Progenitor cell of endocrine pancreas (in vitro differentiated cells): ENCODE results near the gene JMJD4. TPM values are rescaled to one million over a fixed set of nuclear protein-coding genes. Genes with fewer than 3 reads are reported as not detected.
"Not testable (repeated sequence)": the region's sequence is repeated elsewhere in the genome, so short reads cannot be mapped to it uniquely, and the experiment has no call there.

Source experiments
- DNase-seq: peaks from one replicate; pipeline ENCODE4 v3.0.0; 2021; ENCODE audit warnings: low spot score; ENCODE audit not compliant: unreplicated experiment
- H3K27ac Mint-ChIP-seq: 2 replicates; pipeline ENCODE4 v1.8.0; 2021; ENCODE audit warnings: mild to moderate bottlenecking, moderate library complexity, mixed read lengths
- H3K27me3 Mint-ChIP-seq: 2 replicates; pipeline ENCODE4 v1.8.0; 2021; ENCODE audit warnings: mixed read lengths
- H3K36me3 Mint-ChIP-seq: 2 replicates; pipeline ENCODE4 v1.8.0; 2022; ENCODE audit warnings: mixed read lengths; ENCODE audit not compliant: insufficient read depth
- H3K4me1 Mint-ChIP-seq: 2 replicates; pipeline ENCODE4 v1.8.0; 2021; ENCODE audit warnings: low read depth, mixed read lengths
- H3K4me3 Mint-ChIP-seq: 2 replicates; pipeline ENCODE4 v1.8.0; 2021; ENCODE audit warnings: low read depth, mild to moderate bottlenecking, moderate library complexity, mixed read lengths
- H3K9me3 Mint-ChIP-seq: 2 replicates; pipeline ENCODE4 v1.8.0; 2021; ENCODE audit warnings: low read depth, mixed read lengths
- CTCF ChIP-seq: fragments of 200-600 bp; sonication (generic); IDR thresholded peaks from one replicate; pipeline ENCODE4 v1.5.0; 2021; ENCODE audit warnings: antibody characterized with exemption, mild to moderate bottlenecking; ENCODE audit not compliant: unreplicated experiment
- total RNA-seq: library from RNA; stranded (reverse); gene quantifications from 2 replicates; pipeline ENCODE4 v1.2.1, GENCODE V29; 2021

JMJD4 gene
- total RNA-seq, 1 donor from 2014 or later: 26.4 TPM

GRCh38 chr1:227725046-227725445 lies 10.1 kb downstream of the JMJD4 start:
- Mint-ChIP-seq H3K36me3 (peaks cover 2% of the 10 kb centered on the region), H3K9me3 (peaks cover 36% of the 10 kb centered on the region), H3K4me1 (peaks cover 6% of the 10 kb centered on the region), H3K4me3 (no peak overlapping the region), H3K27me3 (peaks cover 7% of the 10 kb centered on the region), H3K27ac (no peak overlapping the region)
- DNase-seq: no peak
- no peak for TF ChIP-seq CTCF

GRCh38 chr1:227723474-227723873 lies 11.6 kb downstream of the JMJD4 start:
- Mint-ChIP-seq H3K27me3 (peaks cover 7% of the 10 kb centered on the region), H3K4me1 (peaks cover 3% of the 10 kb centered on the region), H3K4me3 (no peak overlapping the region), H3K36me3 (peaks cover 2% of the 10 kb centered on the region), H3K9me3 (peaks cover 47% of the 10 kb centered on the region), H3K27ac (no peak overlapping the region)
- DNase-seq: no peak
- TF ChIP-seq CTCF: no peak

GRCh38 chr1:227718932-227719331 lies 16.2 kb downstream of the JMJD4 start:
- no peak for DNase-seq
- Mint-ChIP-seq H3K4me3 (no peak overlapping the region), H3K27ac (no peak overlapping the region), H3K9me3 (peaks cover 68% of the 10 kb centered on the region), H3K36me3 (peaks cover 2% of the 10 kb centered on the region), H3K4me1 (no peaks in the 10 kb centered on the region), H3K27me3 (no peaks in the 10 kb centered on the region)
- TF ChIP-seq CTCF: no peak

GRCh38 chr1:227712648-227713047 lies 22.5 kb downstream of the JMJD4 start:
- Mint-ChIP-seq H3K4me3 (no peak overlapping the region), H3K36me3 (no peaks in the 10 kb centered on the region), H3K27me3 (no peaks in the 10 kb centered on the region), H3K4me1 (no peaks in the 10 kb centered on the region), H3K9me3 (peaks cover 54% of the 10 kb centered on the region), H3K27ac (no peak overlapping the region)
- no peak for TF ChIP-seq CTCF
- no peak for DNase-seq

GRCh38 chr1:227710474-227710873 lies 24.6 kb downstream of the JMJD4 start:
- not testable (repeated sequence) for H3K4me1 Mint-ChIP-seq, DNase-seq, H3K27me3 Mint-ChIP-seq, H3K4me3 Mint-ChIP-seq, H3K27ac Mint-ChIP-seq, H3K36me3 Mint-ChIP-seq
- H3K9me3 Mint-ChIP-seq: peaks cover 46% of the 10 kb centered on the region

GRCh38 chr1:227709451-227709850 lies 25.7 kb downstream of the JMJD4 start:
- no peak for TF ChIP-seq CTCF
- Mint-ChIP-seq H3K4me3 (no peak overlapping the region), H3K9me3 (peaks cover 42% of the 10 kb centered on the region), H3K27ac (no peak overlapping the region), H3K4me1 (no peaks in the 10 kb centered on the region), H3K27me3 (no peaks in the 10 kb centered on the region), H3K36me3 (no peaks in the 10 kb centered on the region)
- DNase-seq: no peak
